PC-3 (cell line): ENCODE results near the gene PLXNA3. TPM values are rescaled to one million over a fixed set of nuclear protein-coding genes. Genes with fewer than 3 reads are reported as not detected.

Source experiments
- ATAC-seq: fragments of 200-7000 bp; cut with Tn5 transposase; 2 replicates; pipeline ENCODE4 v1.9.1; 2020; ENCODE audit warnings: mild to moderate bottlenecking, moderate library complexity
- BruUV-seq: library from RNA; stranded (reverse); fragments of 400-500 nt; replicated peaks from 2 replicates; lab custom pipeline; 2021; lab: Mats Ljungman, UMichigan
- CTCF ChIA-PET: fragments of 300-600 bp; sonication (Branson Sonifier 250); formaldehyde crosslinking; loops from one replicate; lab custom pipeline; 2022; ENCODE audit warnings: antibody characterized with exemption; lab: Charles Lee
- POLR2A ChIA-PET: fragments of 300-600 bp; sonication (Branson Sonifier 250); formaldehyde crosslinking; loops from one replicate; lab custom pipeline; 2022; ENCODE audit warnings: antibody characterized with exemption; ENCODE audit not compliant: unreplicated experiment; lab: Charles Lee
- DNase-seq: peaks from one replicate; pipeline ENCODE4 v3.0.0-alpha.2; 2015
- H2AFZ ChIP-seq: fragments of 300-600 bp; sonication (generic); 2 replicates; pipeline ENCODE4 v1.6.0; 2016; ENCODE audit warnings: antibody characterized with exemption, low read length
- H3F3A ChIP-seq: fragments of 300-600 bp; sonication (generic); one replicate; pipeline ENCODE4 v1.6.0; 2017; ENCODE audit warnings: antibody characterized with exemption, low read length, control low read depth, mild to moderate bottlenecking; ENCODE audit not compliant: unreplicated experiment
- H3K27ac ChIP-seq: fragments of 300-600 bp; sonication (generic); 2 replicates; pipeline ENCODE4 v1.5.1; 2016; ENCODE audit warnings: mild to moderate bottlenecking, low read length
- H3K27me3 ChIP-seq: fragments of 300-600 bp; sonication (generic); 2 replicates; pipeline ENCODE4 v1.6.1; 2016; ENCODE audit warnings: low read length, mixed read lengths
- H3K36me3 ChIP-seq: fragments of 300-600 bp; sonication (generic); 2 replicates; pipeline ENCODE4 v1.6.1; 2016; ENCODE audit warnings: low read depth, mixed run types, low read length, mixed read lengths
- H3K4me1 ChIP-seq: fragments of 300-600 bp; sonication (generic); 2 replicates; pipeline ENCODE4 v1.5.1; 2016; ENCODE audit warnings: low read length; ENCODE audit not compliant: insufficient read depth
- H3K4me2 ChIP-seq: fragments of 300-600 bp; sonication (generic); 2 replicates; pipeline ENCODE4 v1.6.0; 2016; ENCODE audit warnings: low read length
- H3K4me3 ChIP-seq: fragments of 300-600 bp; sonication (generic); 2 replicates; pipeline ENCODE4 v1.5.1; 2016; ENCODE audit warnings: mild to moderate bottlenecking, low read length, mixed read lengths
- H3K79me2 ChIP-seq: fragments of 300-600 bp; sonication (generic); 2 replicates; pipeline ENCODE4 v1.6.1; 2017; ENCODE audit warnings: low read length, mixed read lengths
- H3K9ac ChIP-seq: fragments of 300-600 bp; sonication (generic); 2 replicates; pipeline ENCODE4 v1.6.0; 2016; ENCODE audit warnings: mild to moderate bottlenecking, low read length
- H3K9me2 ChIP-seq: fragments of 300-600 bp; sonication (generic); replicated peaks from 2 replicates; pipeline ENCODE4 v1.6.1; 2016; ENCODE audit warnings: mixed run types, low read length, mixed read lengths
- H3K9me3 ChIP-seq: fragments of 300-600 bp; sonication (generic); 2 replicates; pipeline ENCODE4 v1.6.1; 2016; ENCODE audit warnings: low read length, mixed read lengths
- H4K20me1 ChIP-seq: fragments of 300-600 bp; sonication (generic); 2 replicates; pipeline ENCODE4 v1.6.1; 2016; ENCODE audit warnings: low read length, mixed read lengths
- CTCF ChIP-seq: fragments of 300-600 bp; sonication (generic); conservative IDR thresholded peaks from 2 replicates; pipeline ENCODE4 v1.5.1; 2017; ENCODE audit warnings: antibody characterized with exemption, low read depth, mild to moderate bottlenecking, low read length
- EZH2 ChIP-seq: fragments of 300-600 bp; sonication (generic); IDR thresholded peaks from one replicate; pipeline ENCODE4 v1.6.1; 2017; ENCODE audit warnings: antibody characterized with exemption, mild to moderate bottlenecking, low read length; ENCODE audit not compliant: unreplicated experiment
- EZH2phosphoT487 ChIP-seq: fragments of 300-600 bp; sonication (generic); IDR thresholded peaks from 2 replicates; pipeline ENCODE4 v1.6.1; 2018; ENCODE audit warnings: mild to moderate bottlenecking, antibody characterized with exemption, low read length, borderline replicate concordance
- intact Hi-C: fragments of 100-400 bp; cut with micrococcal nuclease; formaldehyde crosslinking; loops from 2 replicates; pipeline ENCODE4 v1.9.0; 2023
- total RNA-seq: library from RNA; depleted of rRNA; stranded (reverse); fragments of >200 nt; gene quantifications from 2 replicates; pipeline ENCODE4 v1.2.3, GENCODE V29; 2014

PLXNA3 gene
- total RNA-seq, 1 experiment from 2014 or later = 5.3 TPM

DNA sequence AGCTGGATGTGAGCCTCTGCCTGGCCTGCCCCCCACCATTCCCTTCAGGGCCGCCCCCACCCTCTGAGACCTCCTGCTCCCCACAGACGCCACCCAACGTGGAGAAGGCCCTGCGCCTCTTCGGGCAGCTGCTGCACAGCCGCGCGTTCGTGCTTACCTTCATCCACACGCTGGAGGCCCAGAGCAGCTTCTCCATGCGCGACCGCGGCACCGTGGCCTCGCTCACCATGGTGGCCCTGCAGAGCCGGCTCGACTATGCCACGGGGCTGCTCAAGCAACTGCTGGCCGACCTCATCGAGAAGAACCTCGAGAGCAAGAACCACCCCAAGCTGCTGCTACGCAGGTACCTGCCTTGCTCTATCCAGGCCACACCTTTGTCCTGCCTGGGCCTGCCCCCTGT is 10.1 kb downstream of the PLXNA3 start:
- no peak for ATAC-seq
- CTCF ChIA-PET = no interaction called here
- TF ChIP-seq EZH2 (no peak), CTCF (no peak), EZH2phosphoT487 (no peak)
- POLR2A ChIA-PET = no interaction called here
- Histone ChIP-seq H3K9ac (no peak overlapping the region), H3K4me3 (no peak overlapping the region), H3K27ac (no peak overlapping the region), H3K9me3 (no peaks in the 10 kb centered on the region), H3K27me3 (no peaks in the 10 kb centered on the region), H3K79me2 (no peaks in the 10 kb centered on the region), H3K4me1 (no peaks in the 10 kb centered on the region), H4K20me1 (no peaks in the 10 kb centered on the region), H2AFZ (no peak overlapping the region), H3K9me2 (no peaks in the 10 kb centered on the region), H3K36me3 (no peaks in the 10 kb centered on the region; the same call in 1 of the 2 replicates), H3K4me2 (no peak overlapping the region), H3F3A (no peaks in the 10 kb centered on the region)
- DNase-seq = no peak
- intact Hi-C loops = no loop called here
- BruUV-seq = no TSS peak

DNA sequence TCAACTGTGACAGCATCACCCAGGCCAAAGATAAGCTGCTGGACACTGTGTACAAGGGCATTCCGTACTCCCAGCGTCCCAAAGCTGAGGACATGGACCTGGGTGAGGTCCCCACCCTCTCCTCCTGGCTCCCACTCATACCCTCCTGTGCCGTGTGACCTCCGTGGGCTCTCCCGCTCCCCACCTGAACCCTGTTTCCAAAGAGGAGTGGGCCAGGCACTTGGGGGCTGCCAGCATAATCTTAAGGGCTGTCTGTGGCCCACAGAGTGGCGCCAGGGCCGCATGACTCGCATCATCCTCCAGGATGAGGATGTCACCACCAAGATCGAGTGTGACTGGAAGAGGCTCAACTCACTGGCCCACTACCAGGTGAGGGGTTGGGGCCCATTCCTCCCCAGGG is 11.0 kb downstream of the PLXNA3 start:
- ChIA-PET POLR2A (no interaction called here), CTCF (no interaction called here)
- ATAC-seq = no peak

DNA sequence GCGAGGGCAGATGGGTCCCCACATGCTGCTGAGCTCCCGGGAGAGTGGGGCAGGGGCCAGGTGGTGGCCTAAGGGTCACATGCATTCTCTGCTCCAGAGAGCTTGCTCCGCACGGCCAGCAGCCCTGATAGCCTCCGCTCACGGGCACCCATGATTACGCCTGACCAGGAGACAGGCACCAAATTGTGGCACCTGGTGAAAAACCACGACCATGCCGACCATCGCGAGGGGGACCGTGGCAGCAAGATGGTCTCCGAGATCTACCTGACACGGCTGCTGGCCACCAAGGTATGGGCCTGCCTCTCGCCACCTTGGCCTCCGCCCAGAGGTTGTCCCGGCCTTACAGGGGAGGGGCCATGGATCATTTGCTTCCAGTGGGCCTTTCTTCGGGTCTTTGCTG is 11.8 kb downstream of the PLXNA3 start:
- Histone ChIP-seq H3K4me3 (no peak overlapping the region), H3K36me3 (no peaks in the 10 kb centered on the region; the same call in 1 of the 2 replicates), H3K9me3 (no peaks in the 10 kb centered on the region), H3F3A (no peaks in the 10 kb centered on the region), H3K9ac (no peak overlapping the region), H3K4me1 (no peaks in the 10 kb centered on the region), H3K27ac (no peak overlapping the region), H3K79me2 (no peaks in the 10 kb centered on the region), H3K27me3 (no peaks in the 10 kb centered on the region), H4K20me1 (no peaks in the 10 kb centered on the region), H3K4me2 (no peak overlapping the region), H3K9me2 (no peaks in the 10 kb centered on the region), H2AFZ (no peak overlapping the region)
- ATAC-seq = no peak
- CTCF ChIA-PET = no interaction called here
- POLR2A ChIA-PET = no interaction called here
- intact Hi-C loops = no loop called here
- DNase-seq = no peak
- no TSS peak for BruUV-seq
- TF ChIP-seq CTCF (no peak), EZH2phosphoT487 (no peak), EZH2 (no peak)

More for the DNA sequence above, 11.0 kb downstream of the PLXNA3 start:
- TF ChIP-seq EZH2 (no peak), CTCF (no peak), EZH2phosphoT487 (no peak)
- Histone ChIP-seq H3K4me2 (no peak overlapping the region), H3F3A (no peaks in the 10 kb centered on the region), H2AFZ (no peak overlapping the region), H3K79me2 (no peaks in the 10 kb centered on the region), H3K4me1 (no peaks in the 10 kb centered on the region), H3K4me3 (no peak overlapping the region), H3K9me3 (no peaks in the 10 kb centered on the region), H3K9ac (no peak overlapping the region), H3K36me3 (no peaks in the 10 kb centered on the region; the same call in 1 of the 2 replicates), H3K27me3 (no peaks in the 10 kb centered on the region), H3K27ac (no peak overlapping the region), H3K9me2 (no peaks in the 10 kb centered on the region), H4K20me1 (no peaks in the 10 kb centered on the region)
- no peak for DNase-seq
- intact Hi-C loops = no loop called here
- no TSS peak for BruUV-seq
